Transverse colon (tissue), 4 donors: ENCODE measurements around the gene DLG4. TPM values are rescaled to one million over a fixed set of nuclear protein-coding genes. Genes with fewer than 3 reads are reported as not detected.

Experiments used
- DNase-seq: peaks from one replicate; pipeline ENCODE4 v3.0.0-alpha.2; 2019
- H3K27ac ChIP-seq, 4 donors: fragments of 200-600 bp; sonication (generic); 2 replicates each; pipeline ENCODE4 v1.5.1; 2016 to 2018; ENCODE audit warnings: inconsistent platforms in 4 of 4
- H3K27me3 ChIP-seq: fragments of 200-600 bp; sonication (generic); 2 replicates; pipeline ENCODE4 v1.5.1; 2017; ENCODE audit warnings: inconsistent platforms
- H3K36me3 ChIP-seq, 4 donors: fragments of 200-600 bp; sonication (generic); 2 replicates each; pipeline ENCODE4 v1.5.1; 2017 to 2019; ENCODE audit warnings: inconsistent platforms in 4 of 4
- H3K4me1 ChIP-seq, 4 donors: fragments of 200-600 bp; sonication (generic); 2 replicates each; pipeline ENCODE4 v1.5.1; 2017 to 2020; ENCODE audit warnings: inconsistent platforms in 4 of 4
- H3K4me3 ChIP-seq, 4 donors: fragments of 200-600 bp; sonication (generic); 1 replicate in 1 of 4; 2 replicates in 3 of 4; pipeline versions ENCODE4 v1.5.1 to v1.6.1; 2017 to 2019; ENCODE audit warnings: inconsistent platforms in 4 of 4
- H3K9me3 ChIP-seq, 2 donors: fragments of 200-600 bp; sonication (generic); 2 replicates each; pipeline ENCODE4 v1.5.1; 2017 to 2019; ENCODE audit warnings: inconsistent platforms in 2 of 2
- EP300 ChIP-seq: sonication (generic); formaldehyde crosslinking; IDR thresholded peaks from one replicate; pipeline ENCODE4 v1.6.1; 2017; ENCODE audit warnings: antibody characterized with exemption, low read depth
- POLR2A ChIP-seq: fragments of 450-650 bp; IDR thresholded peaks from one replicate; pipeline ENCODE4 v1.6.1; 2016; ENCODE audit warnings: antibody characterized with exemption, mild to moderate bottlenecking, moderate library complexity
- POLR2AphosphoS5 ChIP-seq, 3 donors: sonication (generic); formaldehyde crosslinking; IDR thresholded peaks; one replicate each; pipeline ENCODE4 v1.6.1; 2016; ENCODE audit warnings: antibody characterized with exemption in 3 of 3
- WGBS, 2 donors: methylation state at CpG; one replicate each; pipeline ENCODE4 v1.1.5; 2018; ENCODE audit warnings: low coverage in 1 of 2; 5-methylcytosine and 5-hydroxymethylcytosine counted together
- in situ Hi-C, 4 donors: fragments of 200-750 bp; cut with MboI; loops; one replicate each; pipeline versions ENCODE4 v1.15.0 to v1.15.1; 2017; ENCODE audit warnings: low sequenced_read_pairs in 3 of 4, low pct_ligation_motif_present in 1 of 4, low pct_unique_long_range_greater_than_20kb in 1 of 4
- intact Hi-C: fragments of 100-400 bp; cut with DNase I; formaldehyde crosslinking; loops from one replicate; pipeline ENCODE4 v1.15.1; 2023; ENCODE audit warnings: low total_unique reads
- total RNA-seq, 4 donors: library from RNA; depleted of rRNA; stranded (reverse); fragments of >200 nt; gene quantifications; one replicate each; pipeline ENCODE4 v1.1.0, GENCODE V29; 2016
- TF ChIP-seq, protein P1 (sequence below), 5 experiments: fragments of 200-600 bp in 3 of 5; fragments of 450-650 bp in 2 of 5; sonication (generic) in 3 of 5; IDR thresholded peaks; 1 replicate in 2 of 5; 2 replicates in 3 of 5; pipeline ENCODE4 v1.5.1; 2016 to 2017; ENCODE audit warnings: antibody characterized with exemption in 5 of 5, inconsistent platforms in 3 of 5, mild to moderate bottlenecking in 2 of 5, moderate library complexity in 1 of 5

Gene DLG4
- total RNA-seq, 4 donors from 2014 or later: 2.4 to 15.7 (median 6.1) TPM

DNA sequence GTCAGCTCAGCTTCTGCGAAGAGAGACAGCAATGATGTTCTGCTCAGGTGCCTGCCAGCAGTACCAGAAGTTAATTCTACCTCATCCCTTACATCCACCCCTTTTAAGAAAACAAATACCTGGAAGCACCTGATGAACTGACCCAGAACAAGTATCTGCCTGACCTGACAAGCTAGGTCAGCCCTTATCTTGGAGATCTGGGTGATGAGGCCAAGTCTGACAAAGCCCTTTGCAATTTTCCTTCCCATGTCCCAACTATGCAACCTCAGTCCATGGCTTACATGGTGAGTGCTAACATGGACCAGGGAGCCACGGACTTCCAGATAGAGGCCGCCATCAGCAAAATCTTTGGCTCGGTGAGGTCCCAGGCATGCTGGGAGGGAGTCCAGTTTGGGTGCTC lies 3.7 kb upstream of the DLG4 start:
- Histone ChIP-seq H3K27me3 (no peaks in the 10 kb centered on the region), H3K4me3 (no peak overlapping the region), H3K36me3 (peaks cover 0 to 25% (median 4%) of the 10 kb centered on the region in 4 donors), H3K9me3 (no peaks in the 10 kb centered on the region), H3K27ac (no peak overlapping the region), H3K4me1 (peaks cover 15 to 29% (median 26%) of the 10 kb centered on the region in 4 donors)
- intact Hi-C loops: no loop called here
- in situ Hi-C loops: no loop called here
- WGBS, 2 donors: 96% methylated on average over 4 of the region's 4 CpGs; no CpG with 5 or more reads in 1 of the 2 donors
- no peak for DNase-seq
- TF ChIP-seq, protein P1, sequence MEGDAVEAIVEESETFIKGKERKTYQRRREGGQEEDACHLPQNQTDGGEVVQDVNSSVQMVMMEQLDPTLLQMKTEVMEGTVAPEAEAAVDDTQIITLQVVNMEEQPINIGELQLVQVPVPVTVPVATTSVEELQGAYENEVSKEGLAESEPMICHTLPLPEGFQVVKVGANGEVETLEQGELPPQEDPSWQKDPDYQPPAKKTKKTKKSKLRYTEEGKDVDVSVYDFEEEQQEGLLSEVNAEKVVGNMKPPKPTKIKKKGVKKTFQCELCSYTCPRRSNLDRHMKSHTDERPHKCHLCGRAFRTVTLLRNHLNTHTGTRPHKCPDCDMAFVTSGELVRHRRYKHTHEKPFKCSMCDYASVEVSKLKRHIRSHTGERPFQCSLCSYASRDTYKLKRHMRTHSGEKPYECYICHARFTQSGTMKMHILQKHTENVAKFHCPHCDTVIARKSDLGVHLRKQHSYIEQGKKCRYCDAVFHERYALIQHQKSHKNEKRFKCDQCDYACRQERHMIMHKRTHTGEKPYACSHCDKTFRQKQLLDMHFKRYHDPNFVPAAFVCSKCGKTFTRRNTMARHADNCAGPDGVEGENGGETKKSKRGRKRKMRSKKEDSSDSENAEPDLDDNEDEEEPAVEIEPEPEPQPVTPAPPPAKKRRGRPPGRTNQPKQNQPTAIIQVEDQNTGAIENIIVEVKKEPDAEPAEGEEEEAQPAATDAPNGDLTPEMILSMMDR (IDR thresholded peaks at IDR 0.05): no peak
- no peak for TF ChIP-seq EP300
- TF ChIP-seq POLR2A: no peak
- TF ChIP-seq POLR2AphosphoS5 (IDR thresholded peaks at IDR 0.05): no peak

DNA sequence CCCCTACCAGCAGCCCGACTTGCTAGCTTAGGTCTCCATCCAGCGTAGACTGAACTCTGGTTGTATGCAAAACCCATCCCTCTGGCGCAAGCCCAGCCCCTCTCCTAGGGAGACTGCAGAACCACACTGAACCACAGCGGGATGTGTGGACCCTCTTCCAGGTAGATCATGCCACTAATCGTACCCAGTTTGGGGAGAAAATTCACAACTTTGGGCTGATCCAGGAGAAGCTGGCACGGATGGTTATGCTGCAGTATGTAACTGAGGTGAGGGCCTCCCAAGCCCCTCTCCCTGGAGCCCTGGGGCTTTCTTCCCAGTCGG lies 3.3 kb upstream of the DLG4 start:
- no peaks in the 10 kb centered on the region for H3K9me3 ChIP-seq
- TF ChIP-seq, protein P1 (IDR thresholded peaks at IDR 0.05): no peak
- TF ChIP-seq POLR2AphosphoS5 (IDR thresholded peaks at IDR 0.05): no peak
- 68% methylated on average over 7 of the region's 7 CpGs; no CpG with 5 or more reads in 1 of the 2 donors for WGBS, 2 donors
- in situ Hi-C loops: no loop called here
- peaks cover 19 to 33% (median 31%) of the 10 kb centered on the region in 4 donors for H3K4me1 ChIP-seq
- H3K36me3 ChIP-seq: peaks cover 0 to 22% (median 4%) of the 10 kb centered on the region in 4 donors
- H3K27me3 ChIP-seq: no peaks in the 10 kb centered on the region
- no peak overlapping the region for H3K4me3 ChIP-seq
- no peak overlapping the region for H3K27ac ChIP-seq
- intact Hi-C loops: no loop called here
- no peak for DNase-seq

GRCh38 chr17:7222093-7222971 lies 2.7 kb upstream of the DLG4 start:
- peaks cover 24 to 38% (median 35%) of the 10 kb centered on the region in 4 donors for H3K4me1 ChIP-seq
- no peaks in the 10 kb centered on the region for H3K9me3 ChIP-seq
- no peaks in the 10 kb centered on the region for H3K27me3 ChIP-seq
- 79 to 90% methylated on average over 2 to 15 of the region's 15 CpGs for WGBS, 2 donors
- DNase-seq: no peak
- TF ChIP-seq, protein P1 (IDR thresholded peaks at IDR 0.05): no peak
- TF ChIP-seq EP300 (no peak), POLR2AphosphoS5 (IDR thresholded peaks at IDR 0.05) (no peak), POLR2A (no peak)
- in situ Hi-C loops: no loop called here
- intact Hi-C loops: no loop called here
- H3K36me3 ChIP-seq: peaks cover 0 to 20% (median 4%) of the 10 kb centered on the region in 4 donors
- peak overlapping the region in 2 of 4 donors; percentile 100 for H3K27ac ChIP-seq
- H3K4me3 ChIP-seq: no peak overlapping the region

- no peaks in the 10 kb centered on the region for H3K27me3 ChIP-seq
- H3K4me1 ChIP-seq: peaks cover 27 to 45% (median 40%) of the 10 kb centered on the region in 4 donors
- H3K4me3 ChIP-seq: peak overlapping the region in 2 of 4 donors; percentile 94 to 99
- in situ Hi-C loops: no loop called here
- DNase-seq: no peak
- intact Hi-C loops: no loop called here
- 64% methylated on average over 10 of the region's 10 CpGs; no CpG with 5 or more reads in 1 of the 2 donors for WGBS, 2 donors
- no peaks in the 10 kb centered on the region for H3K9me3 ChIP-seq
- H3K27ac ChIP-seq: peak overlapping the region; percentile 100
- H3K36me3 ChIP-seq: peaks cover 0 to 12% (median 4%) of the 10 kb centered on the region in 4 donors
- no peak for TF ChIP-seq EP300
- TF ChIP-seq, protein P1 (IDR thresholded peaks at IDR 0.05): no peak
- no peak for TF ChIP-seq POLR2AphosphoS5 (IDR thresholded peaks at IDR 0.05)
Observed at GRCh38 chr17:7221278-7222092, 1.8 kb upstream of the DLG4 start.
